GM21367 (cell line): ENCODE results near the gene RHCG.

Experiments used
- ATAC-seq: cut with Tn5 transposase; IDR thresholded peaks from one replicate; pipeline ENCODE4 v1.9.1; 2021; ENCODE audit not compliant: unreplicated experiment

The RHCG gene

DNA sequence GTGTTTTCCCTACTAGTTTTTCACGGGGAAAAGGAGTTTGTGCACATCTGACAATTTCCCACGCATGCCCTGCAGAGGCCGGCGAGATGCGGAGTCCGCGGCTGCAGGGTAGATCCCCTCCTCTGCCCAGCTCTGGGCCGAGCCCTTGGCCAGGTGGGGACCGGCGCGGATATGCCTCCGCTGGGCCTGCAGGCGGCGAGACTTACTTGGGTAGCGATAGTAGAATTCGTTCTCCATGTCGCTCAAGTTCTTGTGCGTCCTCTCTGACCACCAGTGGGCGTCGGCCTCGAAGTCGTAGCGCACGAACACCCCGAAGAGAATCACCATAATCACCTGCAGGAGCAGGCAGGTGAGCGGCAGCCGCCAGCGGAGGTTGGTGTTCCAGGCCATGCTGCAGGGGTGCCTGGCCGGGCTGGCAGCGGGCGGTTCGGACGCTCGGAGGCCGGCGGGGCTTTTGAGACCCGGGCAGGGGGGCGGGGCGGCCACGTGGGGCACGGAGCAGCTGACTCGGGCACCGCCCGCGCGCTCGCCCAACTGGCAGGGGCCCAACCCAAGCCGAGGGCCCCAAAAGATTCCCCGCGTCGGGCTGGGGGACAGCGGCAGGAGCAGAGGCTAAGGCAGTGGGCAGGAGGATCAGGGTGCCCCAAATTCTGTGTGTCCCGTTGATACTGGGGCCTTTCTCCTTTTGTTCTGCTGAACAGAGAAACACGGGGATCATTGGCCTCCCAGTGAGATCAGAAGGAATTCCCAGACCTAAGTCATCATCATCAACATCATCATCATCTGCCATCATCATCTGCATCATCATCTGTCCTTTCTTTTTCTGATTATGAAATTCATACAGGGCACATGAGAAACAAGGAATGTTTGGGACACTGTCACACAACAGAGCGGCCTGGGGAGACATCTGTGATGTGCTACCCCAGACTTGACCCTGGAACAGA lies at the start of gene RHCG:
Gene RHCG, minus strand, starts transcription at position 429 of the 944 bp plus-strand sequence. Its CDS starts 39 bp downstream, at position 390.
- ATAC-seq, result no peak

DNA sequence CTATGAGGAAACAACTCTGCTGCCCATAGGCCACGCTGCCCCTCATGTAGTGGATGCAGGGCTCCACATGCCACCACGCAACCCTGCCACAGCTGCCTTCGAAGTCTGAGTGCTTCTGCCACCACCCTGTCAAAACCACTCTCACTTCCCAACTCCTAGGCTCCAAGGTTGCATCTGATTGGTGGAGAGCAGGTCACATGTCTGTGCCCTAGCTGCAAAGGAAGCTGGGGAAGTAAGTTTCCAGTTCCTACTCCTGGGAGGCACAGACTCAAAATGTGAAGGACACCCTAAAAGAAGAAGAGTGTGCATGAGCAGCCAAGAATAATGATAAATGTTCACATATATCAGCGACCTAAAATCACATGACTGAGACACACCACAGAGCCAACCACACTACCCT lies 47.0 kb upstream of the RHCG start:
- ATAC-seq, result no peak

DNA sequence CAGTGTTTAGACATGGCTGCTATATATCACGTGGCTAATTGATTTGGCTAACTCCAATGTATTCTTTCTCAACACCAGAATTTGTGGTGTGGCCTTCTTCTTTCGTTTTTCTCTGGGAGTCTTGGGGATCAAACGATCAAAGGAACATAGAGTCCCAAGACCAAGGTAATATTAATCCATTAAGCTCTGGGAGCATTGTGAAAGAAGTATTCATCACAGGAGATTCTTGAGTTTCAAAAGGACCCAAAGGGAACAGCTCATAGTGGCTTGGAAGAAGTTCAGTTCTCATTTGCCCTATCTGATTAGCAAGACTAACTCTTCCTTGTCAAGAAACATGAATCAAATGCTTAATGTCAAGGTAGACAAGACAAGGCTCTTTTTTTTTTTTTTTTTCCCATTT lies 46.0 kb upstream of the RHCG start:
- ATAC-seq, result no peak

DNA sequence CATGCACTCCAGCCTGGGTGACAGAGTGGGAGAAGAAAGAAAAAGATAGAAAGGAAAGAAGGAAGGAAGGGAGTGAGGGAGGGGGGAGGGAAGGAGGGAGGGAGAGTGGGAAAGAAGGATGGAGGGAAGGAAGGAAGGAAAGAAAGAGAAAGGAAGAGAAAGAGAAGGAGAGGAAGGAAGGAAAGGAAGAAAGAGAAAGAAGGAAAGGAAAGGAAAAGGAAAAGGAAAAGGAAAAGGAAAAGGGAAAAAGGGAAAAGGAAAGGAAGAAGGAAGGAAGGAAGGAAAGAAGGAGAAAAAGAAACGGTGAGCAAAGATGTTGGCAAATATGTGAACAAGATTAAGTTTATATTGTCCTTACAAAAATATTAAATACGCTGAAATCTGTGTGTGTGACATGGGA lies 42.6 kb upstream of the RHCG start:
- no peak for ATAC-seq

DNA sequence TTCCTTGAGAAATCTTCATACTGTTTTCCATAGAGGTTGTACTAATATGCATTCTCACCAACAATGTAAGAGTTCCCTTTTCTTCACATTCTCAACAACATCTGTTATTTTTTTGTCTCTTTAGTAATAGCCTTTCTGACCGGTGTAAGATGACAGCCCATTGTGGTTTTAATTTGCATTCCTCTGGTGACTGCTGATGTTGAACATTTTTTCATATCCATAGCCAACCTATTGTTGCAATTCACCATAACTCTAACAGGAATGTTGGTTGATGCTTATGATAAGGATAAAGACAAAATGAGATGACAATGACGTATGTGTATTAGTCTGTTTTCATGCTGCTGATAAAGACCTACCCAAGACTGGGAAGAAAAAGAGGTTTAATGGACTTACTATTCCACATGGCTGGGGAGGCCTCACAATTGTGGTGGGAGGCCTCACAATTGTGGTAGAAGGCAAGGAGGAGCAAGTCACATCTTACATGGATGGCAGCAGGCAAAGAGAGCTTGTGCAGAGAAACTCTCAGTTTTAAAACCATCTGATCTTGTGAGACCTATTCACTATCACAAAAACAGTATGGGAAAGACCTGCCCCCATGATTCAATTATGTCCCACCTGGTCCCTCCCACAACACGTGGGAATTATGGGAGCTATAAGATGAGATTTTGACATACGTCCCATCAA lies 37.6 kb upstream of the RHCG start:
- ATAC-seq, result no peak

DNA sequence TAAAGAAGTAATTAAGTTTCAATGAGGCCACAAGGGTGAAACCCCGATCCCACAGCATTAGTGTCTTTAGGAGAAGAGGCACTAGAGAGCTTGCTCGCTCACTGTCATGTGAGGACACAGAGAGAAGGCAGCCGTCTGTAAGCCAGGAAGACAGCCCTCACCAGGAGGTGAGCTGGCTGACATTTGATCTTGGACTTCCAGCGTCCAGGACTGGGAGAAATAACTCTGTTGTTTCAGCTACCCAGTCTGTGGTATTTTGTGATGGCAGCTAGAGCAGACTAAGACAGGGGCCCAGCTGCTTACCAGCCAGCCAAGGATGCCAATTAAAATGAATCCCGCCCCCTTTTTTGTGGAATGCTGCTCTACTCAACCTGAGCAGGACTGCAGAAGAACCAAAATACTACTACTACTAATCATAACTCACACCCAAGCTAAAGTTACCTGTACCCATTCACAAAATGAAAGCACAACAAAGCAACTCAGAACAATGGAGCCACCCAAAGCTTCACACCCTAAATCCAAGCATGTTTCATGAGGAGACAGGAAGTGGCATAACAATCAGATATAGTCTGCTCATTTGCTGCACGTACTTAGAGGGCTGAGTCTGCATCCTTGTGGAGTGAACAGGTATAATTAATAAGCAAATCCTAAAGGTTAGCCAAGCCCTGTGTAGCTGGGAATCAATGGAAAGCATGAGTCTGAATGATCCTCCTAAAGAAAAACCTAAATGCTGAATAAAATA lies 35.6 kb upstream of the RHCG start:
- no peak for ATAC-seq

DNA sequence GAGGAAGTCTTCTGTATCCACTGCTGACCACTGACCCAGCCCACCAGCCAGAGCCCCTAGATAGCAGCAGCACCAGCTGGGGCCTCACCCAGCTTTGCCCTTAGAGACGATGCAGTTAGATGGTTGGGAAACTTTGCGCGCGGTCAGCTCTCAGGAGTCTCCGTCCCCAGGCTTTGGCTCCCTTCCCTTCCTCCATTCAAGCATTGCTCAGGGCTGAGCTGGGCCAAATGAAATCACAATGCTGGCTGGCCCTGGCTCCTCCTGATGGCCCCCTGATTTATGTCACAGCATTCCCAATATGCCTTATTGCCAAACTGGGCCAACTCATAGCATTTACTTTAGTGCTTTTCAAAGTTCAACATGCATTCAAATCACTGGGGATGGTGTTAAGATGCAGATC lies 34.6 kb upstream of the RHCG start:
- no peak for ATAC-seq

DNA sequence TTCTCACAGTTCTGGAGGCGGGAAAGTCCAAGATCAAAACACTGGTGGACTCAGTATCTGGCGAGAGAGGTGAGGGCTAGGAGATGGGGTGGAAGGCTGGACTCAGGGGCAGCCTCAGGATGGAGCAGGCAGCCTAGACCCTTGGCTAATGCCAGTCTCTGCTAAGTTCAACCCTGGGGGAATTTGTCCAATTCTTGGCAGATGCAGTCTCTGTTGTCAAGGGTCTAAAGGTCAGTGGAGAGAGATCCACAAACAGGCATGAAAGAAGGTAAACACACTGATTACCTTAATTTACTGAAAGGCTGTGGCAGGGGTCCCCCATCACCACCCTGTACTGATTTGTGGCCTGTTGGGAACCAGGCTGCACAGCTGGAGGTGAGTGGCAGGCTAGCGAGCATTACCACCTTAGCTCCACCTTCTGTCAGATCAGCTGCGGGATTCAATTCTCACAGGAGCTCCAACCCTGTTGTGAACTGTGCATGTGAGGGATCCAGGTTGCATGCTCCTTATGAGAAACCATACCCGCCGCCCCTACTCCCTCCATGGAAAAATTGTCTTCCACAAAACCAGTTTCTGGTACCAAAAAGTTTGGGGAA lies 32.5 kb upstream of the RHCG start:
- ATAC-seq, result no peak

DNA sequence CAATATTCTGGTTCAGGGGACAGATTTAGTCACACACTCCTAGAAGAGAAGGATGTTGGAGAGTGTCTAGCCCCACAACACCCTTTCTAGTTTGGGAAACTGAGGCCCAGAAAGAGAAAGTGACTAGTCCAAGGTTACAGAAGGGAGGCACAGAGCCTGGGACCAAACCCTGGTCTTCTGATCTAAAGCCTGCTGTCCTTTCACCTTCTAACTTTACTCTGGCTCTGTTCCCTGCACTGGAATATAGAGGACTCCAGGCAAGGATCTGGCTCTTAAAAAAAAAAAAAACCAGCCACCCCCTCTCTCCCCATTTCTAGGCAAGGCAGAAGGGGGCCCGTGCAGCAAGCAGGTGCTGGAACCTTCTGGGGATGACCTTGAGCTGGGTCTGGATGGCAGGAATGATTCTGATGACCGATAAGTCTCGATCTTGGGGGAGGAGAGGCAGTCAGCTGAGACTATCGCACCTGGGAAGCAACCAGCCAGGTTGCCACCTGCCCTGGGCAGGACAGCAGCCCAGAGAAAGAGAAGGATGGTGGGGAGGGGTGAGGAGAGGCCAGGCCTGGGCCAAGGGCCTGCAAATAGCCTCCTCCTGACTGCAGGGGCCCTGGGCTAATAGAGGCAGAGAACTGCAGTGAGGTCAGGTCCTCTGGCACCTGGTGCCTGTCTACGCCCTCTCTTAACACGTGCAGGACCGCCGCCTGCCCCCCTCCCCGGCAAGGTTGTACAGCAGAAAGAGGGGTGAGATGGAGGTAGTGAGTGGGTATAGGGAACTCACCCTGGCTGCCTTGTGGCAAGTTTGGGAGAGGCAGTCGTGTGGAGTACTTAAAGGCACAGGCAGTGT lies 30.4 kb upstream of the RHCG start:
- no peak for ATAC-seq

DNA sequence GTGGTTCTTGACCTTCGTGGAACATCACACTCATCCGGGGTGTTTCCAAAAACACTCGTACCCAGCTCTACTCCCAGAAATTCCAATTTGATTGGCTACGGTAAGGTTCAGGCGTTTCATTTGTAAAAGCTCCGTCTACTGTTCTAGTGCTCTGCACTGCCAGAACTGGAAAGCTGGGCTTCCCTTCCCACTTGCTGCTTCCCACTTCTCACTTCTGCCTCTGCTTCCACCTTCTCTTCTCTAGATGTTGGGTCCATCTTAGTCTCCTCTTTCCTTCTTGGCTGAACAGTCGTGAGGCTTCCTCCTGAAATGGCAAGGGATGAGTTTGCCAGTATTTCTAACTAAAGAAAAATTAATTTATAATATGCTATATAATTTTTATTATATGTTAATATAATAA lies 29.8 kb upstream of the RHCG start:
- ATAC-seq, result no peak

DNA sequence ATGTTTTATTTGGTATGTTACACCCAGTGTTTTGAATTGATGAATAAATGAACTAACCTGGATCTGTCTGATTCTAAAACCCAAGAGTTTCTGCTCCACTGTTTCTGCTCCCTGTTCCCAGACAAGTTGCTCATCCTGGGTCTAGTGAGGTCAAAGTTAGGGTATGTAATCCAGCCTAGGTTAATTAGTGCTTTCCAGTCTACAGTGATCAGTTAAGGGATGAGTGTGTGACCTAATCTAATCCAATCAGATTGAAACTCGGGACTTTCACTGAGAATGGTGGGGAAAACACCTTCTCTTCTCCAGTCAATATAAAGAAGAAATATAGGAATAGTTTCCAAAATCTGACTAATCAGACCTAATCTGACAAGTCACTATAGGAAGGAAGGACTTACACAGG lies 27.8 kb upstream of the RHCG start:
- ATAC-seq, result no peak

DNA sequence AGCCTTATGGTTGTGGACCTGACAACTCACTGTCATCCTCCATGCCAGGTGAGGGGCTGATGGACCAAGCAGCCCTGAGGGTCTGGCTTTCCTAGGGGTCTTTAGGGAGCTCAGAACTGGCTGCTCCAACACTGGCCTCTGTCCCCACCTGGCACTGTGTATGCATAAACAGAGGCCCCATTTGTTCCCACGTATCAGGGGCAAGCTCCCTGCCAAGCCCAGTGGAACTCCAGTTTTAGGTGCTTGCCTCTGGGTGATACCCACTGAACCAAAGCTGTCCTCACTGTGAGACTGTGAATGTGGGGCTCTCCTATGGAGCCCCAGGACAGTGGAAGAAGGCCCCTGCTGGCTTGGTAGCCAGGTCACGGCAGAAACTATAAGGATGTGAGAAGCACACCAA lies 26.7 kb upstream of the RHCG start:
- no peak for ATAC-seq

DNA sequence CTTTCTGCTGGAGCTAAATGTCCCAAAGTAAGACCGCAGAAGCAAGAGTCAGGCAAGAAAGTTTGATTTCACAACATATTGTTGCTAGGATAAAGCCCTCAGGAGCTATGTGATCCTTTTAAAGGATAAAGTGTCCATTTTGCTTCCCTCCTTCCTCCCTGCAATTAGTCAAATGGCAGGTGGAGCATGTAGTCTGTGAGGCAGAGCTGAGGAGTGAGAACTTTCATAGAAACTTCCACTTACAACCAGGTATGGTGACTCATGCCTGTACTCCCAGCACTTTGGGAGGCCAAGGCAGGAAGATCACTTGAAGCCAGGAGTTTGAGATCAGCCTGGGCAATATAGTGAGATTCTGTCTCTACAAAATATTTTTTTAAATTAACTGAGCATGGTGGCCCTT lies 25.2 kb upstream of the RHCG start:
- no peak for ATAC-seq

DNA sequence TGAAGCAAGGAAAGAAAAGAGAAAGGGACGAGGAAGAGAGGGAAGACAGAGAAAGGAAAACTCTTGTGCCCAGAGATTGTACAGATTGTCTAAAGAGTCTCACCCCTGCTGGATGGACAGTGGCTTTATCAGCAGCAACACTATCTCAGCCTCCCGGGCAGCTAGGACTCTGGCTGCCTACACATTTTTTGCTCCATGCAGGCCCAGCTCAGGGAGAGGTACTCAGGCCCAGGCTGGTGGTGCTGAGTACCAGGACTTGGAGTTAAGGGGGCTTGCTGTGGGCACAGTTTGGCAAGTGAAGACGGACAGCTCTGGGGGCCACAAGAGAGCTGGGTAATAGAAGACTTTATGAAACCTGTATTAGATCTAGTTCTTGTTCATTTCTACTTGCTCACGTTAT lies 19.1 kb upstream of the RHCG start:
- ATAC-seq, result no peak

DNA sequence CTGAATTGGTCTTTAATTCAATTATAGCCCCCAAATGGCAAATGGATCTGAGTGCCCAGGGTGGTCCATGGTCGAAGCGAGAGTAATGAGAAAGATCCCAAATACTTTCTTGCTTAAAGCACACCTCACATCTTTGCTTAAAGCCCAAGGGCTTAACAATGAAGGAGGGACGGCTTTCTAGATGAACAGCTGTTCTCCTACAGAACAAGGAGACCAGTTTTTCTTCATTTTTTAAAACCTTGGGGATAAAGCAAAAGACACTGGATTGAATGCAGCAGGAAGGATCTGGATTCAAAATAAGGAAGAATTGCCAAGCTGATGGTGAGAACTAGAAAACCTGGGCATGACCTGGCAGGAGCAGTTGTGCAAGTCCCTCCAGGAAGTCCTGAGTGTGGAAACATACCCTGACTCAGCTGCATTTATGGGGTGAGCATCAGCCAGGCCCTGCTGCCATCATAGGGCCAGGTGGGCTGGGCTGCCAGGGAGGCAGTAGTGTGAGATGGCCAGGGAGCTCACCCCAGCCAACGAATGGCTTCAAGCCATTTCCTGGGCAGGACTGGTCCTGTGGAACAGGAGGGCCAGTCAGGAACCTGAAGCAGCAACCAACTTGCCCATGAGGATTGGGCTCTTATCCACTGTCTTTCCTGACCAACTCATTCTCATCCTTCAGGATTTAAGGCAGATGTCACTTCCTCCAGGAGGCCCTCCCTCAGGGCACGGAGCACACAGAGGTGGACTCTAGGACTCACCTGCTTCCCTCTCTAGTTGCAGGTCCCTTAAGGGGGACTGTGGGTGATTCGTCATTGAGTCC lies 18.4 kb upstream of the RHCG start:
- ATAC-seq, result no peak

DNA sequence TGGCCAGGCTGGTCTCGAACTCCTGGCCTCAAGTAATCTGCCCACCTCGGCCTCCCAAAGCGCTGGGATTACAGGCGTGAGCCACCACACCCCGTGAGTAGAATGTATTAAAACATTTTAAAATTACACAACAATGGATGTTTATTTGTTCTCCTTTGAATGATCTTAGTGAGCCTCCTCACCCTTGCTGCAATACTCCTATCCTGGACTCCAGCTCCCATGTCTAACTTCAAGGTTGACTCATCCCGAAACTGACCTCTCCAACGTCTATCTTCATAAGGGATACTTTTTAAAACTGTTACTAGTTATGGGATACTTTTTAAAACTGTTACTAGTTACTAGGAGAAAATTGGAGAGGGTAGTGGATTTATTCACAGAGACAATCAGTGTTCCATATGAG lies 17.8 kb upstream of the RHCG start:
- ATAC-seq, result no peak

DNA sequence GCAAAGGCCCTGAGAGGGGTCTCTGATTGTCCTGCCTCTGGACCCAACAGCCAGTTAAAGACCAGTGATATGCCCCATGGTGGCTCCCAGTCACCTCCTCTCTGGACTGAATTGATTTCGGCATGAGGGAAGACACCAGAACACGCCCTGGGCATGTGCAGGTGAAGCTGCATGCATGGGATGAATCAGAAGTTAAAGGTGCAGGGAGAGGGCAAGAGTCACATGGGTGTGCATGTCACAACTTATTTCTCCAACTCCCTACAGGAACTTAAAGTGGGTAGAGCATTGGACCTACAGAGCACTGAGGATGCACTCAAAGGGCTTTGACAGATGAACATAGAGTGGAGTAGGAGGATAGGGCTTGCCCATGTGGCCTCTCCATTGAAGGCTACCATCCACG lies 16.9 kb upstream of the RHCG start:
- no peak for ATAC-seq

DNA sequence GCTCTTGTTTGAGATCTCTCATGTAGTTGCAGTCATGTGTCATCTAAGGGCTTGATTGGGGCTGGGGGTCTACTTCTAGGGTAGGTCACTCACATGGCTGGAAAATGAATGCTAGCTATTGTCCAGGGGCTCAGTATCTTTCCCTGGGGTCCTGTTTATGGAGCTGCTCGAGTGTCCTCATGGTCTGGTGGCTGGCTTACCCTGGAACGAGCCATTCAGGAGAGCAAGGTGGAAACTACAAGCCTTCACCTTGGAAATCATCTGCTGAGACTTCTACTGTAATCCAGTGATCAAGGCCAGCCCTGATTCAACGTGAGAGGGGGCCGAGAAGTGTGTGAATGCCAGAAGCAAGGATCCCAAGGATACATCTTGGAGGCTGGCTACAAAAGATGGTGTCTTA lies 16.2 kb upstream of the RHCG start:
- no peak for ATAC-seq

DNA sequence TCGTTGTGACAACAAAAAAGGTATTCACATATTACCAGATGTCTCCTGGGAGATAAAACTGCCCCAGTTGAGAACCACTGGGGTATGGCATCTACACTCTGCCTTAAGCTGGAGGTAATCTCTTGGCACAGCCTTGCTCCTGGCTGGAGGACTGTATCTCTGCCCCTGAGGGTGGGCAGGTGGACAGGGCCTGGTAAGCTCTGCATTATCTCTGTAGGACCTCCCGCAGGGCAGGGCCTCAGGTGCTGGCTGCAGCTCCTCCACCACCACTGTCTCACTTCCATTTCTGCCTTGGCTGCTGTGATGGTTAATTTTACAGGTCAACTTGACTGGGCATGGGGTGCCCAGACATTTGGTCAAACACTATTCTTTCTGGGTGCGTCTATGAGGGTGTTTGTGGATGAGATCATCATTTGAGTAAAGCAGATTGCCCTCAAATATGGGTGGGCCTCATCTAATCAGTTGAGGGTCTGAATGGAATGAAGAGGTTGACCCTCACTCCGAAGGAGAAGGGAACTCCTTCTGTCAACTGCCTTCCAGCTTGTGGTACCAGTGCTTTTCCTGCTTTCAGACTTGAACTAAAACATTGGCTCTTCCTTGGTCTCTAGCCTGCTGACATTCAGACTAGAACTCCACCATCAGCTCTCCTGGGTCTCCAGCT lies 9.8 kb upstream of the RHCG start:
- ATAC-seq, result no peak
